ENCODE results near the gene ATP9B.
"Not testable (repeated sequence)": the region's sequence is repeated elsewhere in the genome, so short reads cannot be mapped to it uniquely, and the experiment has no call there.

The ATP9B gene

DNA sequence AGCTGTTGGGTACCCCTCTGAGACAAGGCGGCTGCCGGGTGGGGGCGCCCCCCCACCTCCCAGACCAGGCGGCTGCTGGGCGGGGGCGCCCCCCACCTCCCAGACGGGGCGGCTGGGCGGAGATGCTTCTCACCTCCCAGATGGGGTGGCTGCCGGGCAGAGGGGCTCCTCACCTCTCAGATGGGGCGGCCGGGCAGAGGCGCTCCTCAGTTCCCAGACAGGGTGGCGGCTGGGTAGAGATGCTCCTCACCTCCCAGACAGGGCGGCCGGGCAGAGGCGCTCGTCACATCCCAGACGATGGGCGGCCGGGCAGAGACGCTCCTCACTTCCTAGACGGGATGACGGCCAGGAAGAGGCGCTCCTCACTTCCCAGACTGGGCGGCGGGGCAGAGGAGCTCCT is 3.5 kb downstream of the ATP9B start:
- DNase-seq = not testable (repeated sequence)

DNA sequence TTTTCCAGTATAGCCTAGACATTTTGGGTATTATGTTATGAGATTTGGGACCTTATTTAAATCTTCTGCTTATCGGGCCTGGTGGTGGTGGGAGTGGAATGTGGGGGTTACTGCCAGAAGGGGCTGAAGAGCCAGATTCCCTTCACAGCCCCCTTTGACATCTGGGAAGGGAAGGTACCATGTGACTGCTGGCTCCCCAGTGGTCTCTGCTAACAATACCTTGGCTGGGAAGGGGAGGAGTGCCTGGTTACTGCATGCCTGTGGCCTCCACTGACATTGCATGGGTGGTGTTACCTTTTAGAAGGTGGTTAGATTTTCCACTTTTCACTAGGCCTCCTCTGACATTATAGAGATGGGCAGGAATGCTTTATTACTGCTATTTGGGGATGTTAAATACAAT is 8.0 kb downstream of the ATP9B start:
- no peak for DNase-seq

DNA sequence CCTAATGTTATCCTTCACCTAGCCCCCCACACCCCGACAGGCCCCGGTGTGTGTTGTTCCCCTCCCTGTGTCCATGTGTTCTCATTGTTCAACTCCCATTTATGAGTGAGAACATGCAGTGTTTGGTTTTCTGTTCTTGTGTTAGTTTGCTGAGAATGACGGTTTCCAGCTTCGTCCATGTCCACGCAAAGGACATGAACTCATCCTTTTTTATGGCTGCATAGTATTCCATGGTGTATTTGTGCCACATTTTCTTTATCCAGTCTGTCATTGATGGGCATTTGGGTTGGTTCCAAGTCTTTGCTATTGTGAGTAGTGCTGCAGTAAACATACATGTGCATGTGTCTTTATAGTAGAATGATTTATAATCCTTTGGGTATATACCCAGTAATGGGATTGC is 9.6 kb downstream of the ATP9B start:
- DNase-seq = not testable (repeated sequence)

DNA sequence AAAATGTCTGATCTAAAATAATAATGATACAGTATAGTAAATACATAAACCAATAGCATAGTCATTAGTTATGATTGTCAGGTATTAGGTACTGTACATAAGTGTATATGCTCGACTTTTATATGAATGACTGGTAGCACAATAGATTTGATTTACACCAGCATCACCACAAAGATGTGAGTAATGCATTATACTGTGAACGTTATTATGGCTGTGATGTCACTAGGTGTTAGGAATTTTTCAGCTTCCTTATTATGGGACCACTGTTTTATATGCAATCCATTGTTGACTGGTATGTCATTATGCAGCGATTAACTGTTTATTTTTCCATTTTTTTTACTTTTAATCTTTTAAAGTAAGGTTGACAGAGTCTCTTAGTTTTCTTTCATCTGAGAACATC is 23.7 kb downstream of the ATP9B start:
- DNase-seq = no peak

DNA sequence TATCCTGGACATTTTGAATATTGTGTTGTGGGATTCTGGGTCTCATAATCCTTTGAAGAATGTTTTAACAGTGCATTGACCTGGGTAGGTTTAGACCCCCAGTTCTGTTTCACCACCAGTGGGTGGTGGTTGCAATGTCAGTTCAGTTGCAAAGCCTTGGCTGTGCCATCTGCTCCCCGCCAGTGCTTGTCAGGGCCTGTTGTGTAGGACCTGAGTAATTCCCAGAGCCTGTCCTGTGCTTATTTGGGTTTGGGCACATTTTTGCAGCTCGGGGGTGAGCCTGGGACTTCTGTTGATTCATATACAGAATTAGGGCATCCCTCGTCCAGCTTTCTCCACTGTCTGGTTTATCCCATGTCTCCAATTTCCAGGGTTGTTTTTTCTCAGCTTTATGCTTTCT is 24.8 kb downstream of the ATP9B start:
- DNase-seq = no peak

DNA sequence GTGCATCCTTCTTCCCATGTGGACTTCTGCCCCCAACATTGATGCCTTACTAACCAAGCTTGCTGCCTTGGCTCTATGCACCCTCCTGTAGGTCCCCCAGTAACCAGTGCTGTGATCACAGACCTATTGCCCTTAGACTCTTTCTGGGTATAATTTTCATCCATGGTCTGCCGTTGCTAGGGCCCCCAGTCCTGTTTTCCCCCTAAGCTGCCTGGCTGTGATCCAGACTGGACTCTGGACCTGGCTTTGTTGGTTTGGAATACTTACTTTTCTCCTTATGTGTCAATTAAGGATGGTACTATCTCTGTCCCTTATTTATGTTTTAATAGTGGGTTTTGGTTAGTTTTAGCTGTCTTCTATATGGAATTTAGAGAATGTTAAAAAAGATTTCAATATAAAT is 26.0 kb downstream of the ATP9B start:
- DNase-seq = no peak

DNA sequence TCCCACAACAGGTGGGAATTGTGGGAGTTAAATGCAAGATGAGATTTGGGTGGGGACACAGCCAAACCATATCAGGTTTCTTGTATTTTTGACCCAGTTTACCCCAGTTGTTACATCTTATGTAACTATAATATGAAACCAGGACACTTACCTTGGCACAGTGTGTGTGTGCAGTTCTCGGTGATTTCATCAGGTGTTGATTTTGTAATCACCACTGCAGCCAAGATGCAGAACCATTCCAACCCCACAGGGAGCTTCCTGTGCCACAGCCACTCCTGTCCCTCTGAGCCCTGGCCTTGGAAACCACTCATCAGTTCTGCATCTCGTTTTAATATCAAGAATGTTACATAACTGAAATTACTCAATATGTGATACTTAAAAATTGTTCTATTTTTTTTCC is 31.8 kb downstream of the ATP9B start:
- DNase-seq = no peak

DNA sequence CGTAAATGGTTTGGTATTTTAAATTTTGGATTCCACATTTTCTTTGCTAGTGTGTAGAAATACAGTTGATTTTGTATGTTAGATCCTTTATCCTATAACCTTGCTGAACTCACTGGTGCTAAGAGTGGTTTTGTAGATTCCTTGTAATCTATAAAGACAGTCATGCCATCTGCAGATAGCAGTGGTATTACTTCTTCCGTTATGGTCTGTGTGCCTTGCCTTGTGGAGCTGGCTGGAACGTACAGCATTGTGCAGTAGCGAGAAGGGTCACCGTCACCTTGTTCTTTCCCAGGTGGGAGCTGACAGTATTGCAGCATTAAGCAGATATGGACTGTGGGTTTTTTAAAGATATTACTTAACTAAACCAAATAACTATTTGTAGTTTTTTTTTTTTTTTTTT is 33.7 kb downstream of the ATP9B start:
- no peak for DNase-seq

DNA sequence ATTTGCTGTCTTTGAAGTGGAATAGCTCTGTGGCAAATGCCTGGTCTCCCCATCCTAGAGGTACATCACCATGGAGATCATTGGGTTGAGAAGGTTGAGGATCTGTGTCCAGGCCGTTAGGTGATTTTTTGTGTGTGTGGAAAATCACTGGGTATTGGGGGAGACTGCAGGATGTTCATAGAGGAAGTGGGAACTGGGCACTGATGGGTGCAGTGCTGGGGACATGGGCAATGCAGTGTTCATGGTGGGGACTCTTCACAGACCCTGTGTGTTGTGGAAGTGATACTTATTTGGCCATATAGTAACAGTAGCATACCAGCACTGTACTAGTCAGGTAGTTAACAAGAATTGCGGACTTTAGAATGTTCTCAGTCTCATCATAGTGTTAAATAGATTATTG is 34.9 kb downstream of the ATP9B start:
- DNase-seq = no peak

DNA sequence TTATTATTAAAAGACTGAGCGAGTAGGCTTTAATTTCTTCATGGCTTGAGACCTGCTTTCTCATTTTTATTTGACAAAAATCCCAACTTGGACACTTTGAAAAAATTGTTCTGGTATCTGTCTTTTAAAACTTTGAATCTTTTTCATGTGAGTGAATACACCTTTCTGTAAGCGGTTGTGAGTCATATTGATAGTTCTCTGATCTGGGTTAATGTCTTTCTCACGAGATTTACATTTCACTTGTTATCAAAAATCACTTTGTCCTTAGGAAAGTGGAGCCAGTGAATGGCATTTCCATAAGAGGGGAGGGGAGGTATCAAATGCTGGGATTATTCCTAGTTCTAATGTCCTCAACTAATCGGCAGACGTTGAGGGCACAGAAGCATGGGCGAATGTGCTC is 36.3 kb downstream of the ATP9B start:
- DNase-seq = peak; percentile 25

DNA sequence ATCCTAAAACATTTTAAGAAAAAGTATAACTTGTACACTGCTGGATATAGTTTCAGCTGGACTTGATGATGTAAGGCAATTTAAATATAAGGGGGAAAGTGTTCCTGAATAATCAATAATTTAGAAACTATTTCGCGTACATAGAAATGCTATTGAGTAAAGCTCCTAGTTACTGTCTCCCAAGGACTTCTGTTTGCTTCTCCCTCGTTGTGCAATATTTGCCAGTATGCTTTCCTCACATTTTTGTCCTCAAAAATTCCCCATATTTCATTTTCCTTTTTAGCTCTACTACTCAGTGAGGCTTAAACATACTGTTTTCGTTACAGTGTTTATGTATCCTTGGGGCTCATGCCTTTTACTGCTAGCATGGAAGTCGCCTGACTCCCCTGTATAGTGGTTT is 36.9 kb downstream of the ATP9B start:
- no peak for DNase-seq

DNA sequence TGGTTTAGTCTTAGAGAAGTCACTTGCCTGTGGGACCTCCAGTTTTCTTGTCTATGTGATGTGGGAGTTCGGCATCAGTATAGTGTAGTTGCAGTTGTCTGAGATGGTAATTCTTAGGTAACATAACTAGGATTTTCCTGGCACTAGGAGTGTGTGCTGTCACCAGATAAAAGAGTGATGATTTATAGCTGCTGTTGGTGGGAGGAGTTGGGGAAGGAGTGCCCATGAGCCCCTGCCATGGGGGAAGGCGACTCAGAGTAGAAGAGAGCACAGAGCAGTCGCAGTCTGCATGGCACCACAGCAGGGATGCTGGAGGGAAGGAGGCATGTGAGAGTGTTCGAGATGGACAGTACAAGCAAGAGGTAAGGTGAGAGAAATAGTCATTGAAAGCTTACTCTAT is 38.7 kb downstream of the ATP9B start:
- no peak for DNase-seq

DNA sequence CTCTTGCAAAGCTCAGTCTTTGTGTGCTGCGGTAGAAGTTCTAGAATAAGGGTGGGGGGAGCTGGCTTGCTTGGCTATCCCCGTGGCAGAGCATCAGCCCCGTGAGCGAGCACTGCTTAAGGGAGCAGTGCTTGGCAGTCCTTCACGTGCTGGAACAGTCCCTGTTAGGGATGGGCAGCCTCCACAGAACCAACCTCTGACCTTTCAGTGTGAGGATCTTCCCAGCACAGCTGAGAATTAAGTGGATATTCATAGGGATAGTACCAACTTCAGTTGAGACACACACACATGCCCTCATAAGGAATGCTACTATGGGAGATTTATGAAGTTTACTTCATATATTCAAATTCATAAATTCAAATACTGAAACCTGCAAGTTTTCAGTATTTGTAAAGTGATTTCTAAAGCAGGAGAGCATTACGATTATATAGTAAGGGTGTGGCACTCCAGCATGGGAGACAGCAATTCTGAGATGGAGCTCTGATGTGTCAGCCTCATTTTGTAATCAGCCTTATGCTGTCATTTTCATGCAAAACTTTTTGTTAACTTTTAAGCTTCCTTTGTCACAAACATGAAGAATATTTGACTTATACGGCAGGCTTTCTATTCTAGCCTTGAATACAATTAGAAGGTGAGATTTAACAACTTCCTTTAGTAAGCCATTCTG is 39.5 kb downstream of the ATP9B start:
- DNase-seq = no peak

DNA sequence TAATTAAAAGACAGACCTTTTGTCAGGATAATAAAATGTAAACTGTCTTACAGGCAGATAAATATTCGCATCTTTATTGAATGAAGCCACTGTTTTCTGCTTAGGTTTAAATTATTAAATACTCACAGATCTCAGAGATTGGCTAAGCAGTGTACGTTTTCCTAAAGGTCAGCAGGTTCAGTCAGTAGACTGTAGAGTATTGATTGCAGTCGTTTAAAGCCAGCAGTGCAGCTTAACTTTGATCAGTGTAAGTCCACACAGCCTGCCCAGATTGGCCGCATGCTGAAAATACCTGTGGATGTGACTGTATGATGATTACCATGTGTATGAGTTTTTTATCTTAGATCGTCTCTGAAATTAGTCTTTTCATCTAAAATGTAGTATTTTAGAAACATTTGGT is 42.3 kb downstream of the ATP9B start:
- DNase-seq = no peak

DNA sequence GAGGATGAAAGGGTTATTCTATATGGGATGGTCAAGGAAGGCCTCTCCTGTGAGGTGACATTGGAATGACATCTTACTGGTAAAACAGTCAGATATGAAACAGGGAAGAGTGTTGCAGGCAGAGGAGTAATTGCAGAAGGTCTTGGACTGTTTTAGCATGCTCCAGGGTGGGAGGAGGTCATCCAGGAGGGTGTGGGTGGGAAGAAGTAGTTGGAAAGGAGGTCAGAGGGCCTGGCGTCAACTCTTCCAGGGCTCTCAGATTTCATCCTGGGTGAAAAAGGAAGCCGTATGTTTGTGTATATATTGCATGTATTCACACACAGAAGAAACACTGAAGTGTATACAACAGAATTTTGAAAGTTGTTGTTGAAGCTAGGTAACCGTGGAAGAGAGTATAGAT is 48.2 kb downstream of the ATP9B start:
- DNase-seq = no peak

DNA sequence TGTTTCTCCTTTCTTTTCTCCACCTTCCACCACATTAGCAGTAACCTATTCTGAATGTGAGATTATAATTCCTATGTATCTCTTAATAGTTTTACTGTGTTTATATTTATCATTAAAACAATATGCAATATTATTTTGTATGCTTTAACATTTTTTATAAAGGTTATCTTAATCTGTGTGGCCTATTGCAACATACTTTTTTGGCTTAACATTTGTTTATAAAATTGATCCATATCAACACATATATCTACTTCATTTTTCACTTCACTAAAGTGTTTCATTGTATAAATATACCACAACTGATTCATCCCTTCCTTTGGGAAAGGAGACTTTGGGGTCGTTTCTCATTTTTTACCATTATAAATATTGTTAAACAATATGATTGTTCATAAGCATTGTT is 48.6 kb downstream of the ATP9B start:
- no peak for DNase-seq

DNA sequence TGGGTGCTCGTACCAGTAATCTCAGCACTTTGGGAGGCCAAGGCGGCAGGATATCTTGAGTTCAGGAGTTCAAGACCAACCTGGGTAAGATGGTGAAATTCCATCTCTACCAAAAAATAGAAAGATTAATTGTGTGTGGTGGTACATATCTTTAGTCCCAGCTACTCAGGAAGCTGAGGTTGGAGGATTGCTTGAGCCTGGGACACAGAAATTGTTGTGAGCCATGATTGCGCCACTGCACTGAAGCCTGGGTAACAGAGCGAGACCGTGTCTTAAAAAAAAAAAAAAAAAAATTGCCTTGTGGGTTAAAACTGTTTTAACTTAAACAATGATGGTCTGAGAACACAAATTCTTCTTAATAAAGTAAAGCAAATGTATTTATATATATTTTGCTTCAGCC is 49.6 kb downstream of the ATP9B start:
- DNase-seq = no peak

DNA sequence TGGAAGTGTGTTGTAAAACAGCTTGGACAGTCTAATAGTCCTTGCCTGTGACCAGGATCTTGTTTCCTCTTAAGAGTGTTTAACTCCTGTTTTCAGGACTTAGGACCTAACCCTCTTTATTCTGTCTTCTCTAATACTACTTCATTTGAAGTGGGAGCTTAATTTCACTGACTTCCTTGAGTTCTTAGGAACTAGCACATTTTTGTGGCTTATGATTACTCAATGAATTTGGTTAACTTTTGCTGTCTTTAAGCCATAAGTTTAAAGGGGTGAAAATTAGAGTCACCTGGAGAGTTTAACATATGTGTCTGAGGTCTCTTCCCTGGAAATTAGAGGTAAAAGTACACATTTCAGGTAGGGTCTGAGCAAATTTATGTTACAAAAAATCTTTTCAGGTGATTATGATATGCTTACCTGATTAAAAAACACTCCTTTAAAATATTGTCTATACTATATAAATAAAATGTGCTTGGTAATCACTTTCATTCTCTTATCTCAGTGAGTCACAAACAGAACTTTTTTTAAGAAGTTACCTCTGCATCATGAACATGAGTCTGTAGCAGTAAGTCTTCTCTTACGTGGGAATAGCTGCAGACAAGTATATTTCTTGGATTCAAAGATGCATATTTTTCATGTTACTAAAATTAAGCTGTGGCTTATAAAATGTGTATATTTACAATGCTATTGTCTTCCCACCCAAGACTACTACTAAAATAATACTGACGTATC is 52.7 kb downstream of the ATP9B start:
- no peak for DNase-seq

DNA sequence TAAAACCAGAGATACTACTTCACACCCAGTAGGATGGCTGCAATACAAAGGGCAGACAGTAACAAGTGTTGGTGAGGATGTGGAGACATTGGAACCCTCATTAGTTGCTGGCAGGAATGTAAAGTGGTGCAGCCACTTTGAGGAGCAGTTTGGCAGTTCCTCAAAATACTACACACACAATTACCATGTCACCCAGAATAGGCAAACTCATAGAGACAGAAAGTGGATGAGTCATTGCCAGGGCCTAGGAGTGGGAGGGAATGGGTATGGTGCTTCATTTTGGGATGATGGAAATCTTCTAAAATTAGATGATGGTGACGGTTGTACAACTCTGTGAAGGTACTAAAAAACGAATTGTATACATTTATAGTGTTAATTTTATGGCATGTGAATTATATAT is 54.8 kb downstream of the ATP9B start:
- DNase-seq = no peak

DNA sequence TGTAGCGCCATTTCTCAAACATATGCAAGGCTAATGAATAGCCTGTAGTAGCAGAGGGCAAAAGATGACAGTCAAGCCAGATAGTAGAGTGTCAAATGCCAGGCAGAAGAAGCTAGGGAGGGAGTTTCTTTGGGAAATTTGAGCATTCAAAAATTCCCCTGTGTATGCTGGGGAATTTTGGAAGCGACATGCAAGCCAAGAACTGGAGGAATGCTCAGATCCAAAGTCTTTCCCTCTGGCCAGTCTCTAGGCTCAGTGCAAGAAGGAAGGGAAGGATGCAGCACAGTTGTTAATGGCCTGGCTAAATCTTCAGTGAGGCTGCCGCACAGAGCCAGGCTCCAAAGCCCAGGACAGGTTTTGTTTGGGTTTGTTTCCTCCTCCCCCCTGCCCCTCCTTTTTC is 59.9 kb downstream of the ATP9B start:
- no peak for DNase-seq

DNA sequence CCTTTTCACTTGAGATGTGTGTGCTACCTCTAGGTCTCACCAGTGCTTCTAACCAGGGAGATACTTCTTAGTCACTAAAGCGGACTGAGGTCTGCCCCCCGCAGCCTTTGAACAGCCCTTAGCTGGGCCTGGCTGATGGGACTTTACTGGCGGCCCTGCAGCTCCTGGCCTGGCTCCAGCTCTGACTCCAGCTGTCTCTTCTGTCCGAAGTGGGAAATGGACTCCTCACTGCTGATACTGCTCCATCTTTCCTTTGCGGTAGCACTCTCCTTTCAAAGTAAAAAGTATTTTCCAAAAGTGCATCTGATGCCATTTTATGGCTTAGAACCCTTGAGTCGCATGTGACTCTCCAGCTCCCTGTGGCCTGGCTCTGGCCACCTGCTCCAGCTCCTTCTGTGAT is 64.5 kb downstream of the ATP9B start:
- no peak for DNase-seq

DNA sequence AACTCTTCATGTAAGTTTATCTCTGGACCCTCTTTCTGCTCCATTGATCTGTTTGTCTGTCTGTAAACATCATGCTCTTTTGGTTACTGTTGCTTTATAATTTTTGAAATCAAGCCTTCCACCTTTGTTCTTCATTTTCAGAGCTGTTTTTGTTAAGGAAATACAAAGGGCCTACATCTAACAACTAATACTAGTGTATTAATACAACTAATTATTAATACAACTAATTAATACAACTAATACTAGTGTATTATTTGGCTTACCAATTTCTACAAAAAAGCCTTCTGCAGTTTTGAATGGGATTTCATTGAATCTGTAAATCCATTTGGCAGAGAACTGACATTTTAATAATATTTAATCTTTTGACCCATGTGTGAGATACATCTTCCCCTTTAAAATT is 66.7 kb downstream of the ATP9B start:
- no peak for DNase-seq

DNA sequence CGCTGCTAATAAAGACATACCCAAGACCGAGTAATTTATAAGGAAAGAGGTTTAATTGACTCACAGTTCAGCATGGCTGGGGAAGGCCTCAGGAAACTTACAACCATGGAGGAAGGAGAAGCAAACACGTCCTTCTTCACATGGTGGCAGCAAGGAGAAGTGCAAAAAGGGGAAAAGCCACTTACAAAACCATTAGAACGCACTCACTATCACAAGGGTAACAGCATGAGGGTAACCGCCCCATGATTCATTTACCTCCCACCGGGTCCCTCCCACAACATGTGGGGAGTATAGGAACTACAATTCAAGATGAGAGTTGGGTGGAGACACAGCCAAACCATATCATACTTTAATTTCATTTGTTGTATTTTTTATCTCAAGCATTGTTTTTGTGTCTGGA is 67.5 kb downstream of the ATP9B start:
- DNase-seq = no peak

DNA sequence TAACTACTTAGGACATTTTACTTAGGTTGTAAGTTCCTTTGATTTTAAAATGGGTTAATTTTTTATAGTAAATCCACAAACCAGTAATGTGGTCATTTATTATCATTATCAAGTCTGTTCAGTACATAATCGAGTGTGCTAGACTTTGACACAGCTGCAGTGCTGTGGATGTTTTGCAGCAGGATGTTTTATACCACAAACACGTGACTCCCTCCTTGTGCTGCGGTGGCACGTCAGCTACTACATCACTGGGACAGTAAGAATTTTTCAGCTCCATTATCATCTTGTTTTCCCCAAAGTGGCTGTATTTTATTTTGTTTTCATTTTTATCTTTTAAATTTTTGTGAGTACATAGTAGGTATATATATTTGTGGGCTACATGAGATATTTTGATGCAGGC is 70.0 kb downstream of the ATP9B start:
- no peak for DNase-seq

DNA sequence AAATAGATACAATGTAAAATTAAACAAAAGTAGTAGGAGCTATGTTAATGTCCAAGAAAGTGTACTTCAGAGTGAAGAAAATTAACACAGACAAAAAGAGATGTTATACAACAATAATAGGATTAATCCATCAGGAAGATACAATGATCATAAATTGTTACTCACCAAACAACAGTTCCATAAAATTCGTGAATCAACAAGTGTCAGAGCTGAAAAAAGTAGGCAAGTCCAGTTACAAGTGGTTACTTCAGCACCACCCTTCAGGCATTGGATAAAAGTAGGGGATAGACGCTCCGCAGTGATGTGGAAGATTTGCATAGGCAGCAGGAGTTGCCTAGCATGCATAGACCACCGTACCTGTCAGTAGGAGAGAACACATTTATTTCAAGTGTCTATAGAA is 77.8 kb downstream of the ATP9B start:
- no peak for DNase-seq

Measured in activated CD4-positive, alpha-beta T cell treated with anti-CD3 and anti-CD28 coated beads, Interleukin-2, Interleukin-6, amounts not matched to agents 100 ng/mL and 50 ng/mL, durations not matched to agents 16 hours and 8 hours (primary cell).